Stimulated activated effector memory CD8-positive, alpha-beta T cell treated with anti-CD3 and anti-CD28 coated beads, Interleukin-12 subunit alpha, Interleukin-12 subunit beta, amount 100 ng/mL, for 72 hours (primary cell): Measurements from ENCODE around the gene TPP1.

Experiments
- ATAC-seq: fragments of 150-1000 bp; cut with Tn5 transposase; 2 replicates; pipeline ENCODE4 v1.10.0; 2021
- DNase-seq, 2 donors: peaks; one replicate each; pipeline ENCODE4 v3.0.0; 2021 to 2022; ENCODE audit warnings: low spot score in 2 of 2
- H3K27ac Mint-ChIP-seq: one replicate; pipeline ENCODE4 v1.8.0; 2022; ENCODE audit warnings: mild to moderate bottlenecking, mixed read lengths
- H3K36me3 Mint-ChIP-seq: one replicate; pipeline ENCODE4 v1.8.0; 2022; ENCODE audit warnings: mild to moderate bottlenecking, mixed read lengths
- H3K4me1 Mint-ChIP-seq: one replicate; pipeline ENCODE4 v1.8.0; 2022; ENCODE audit warnings: mixed read lengths
- H3K4me3 Mint-ChIP-seq: one replicate; pipeline ENCODE4 v1.8.0; 2022; ENCODE audit warnings: mild to moderate bottlenecking, mixed read lengths
- H3K9me3 Mint-ChIP-seq: one replicate; pipeline ENCODE4 v1.8.0; 2022; ENCODE audit warnings: mixed read lengths

The TPP1 gene

GRCh38 chr11:6636480-6636879 is 17.3 kb upstream of the TPP1 start:
- ATAC-seq (no peak), DNase-seq (no peak)
- H3K36me3 Mint-ChIP-seq: no peaks in the 10 kb centered on the region
- no peak overlapping the region for H3K4me3 Mint-ChIP-seq
- no peaks in the 10 kb centered on the region for H3K4me1 Mint-ChIP-seq
- H3K9me3 Mint-ChIP-seq: no peaks in the 10 kb centered on the region
- H3K27ac Mint-ChIP-seq: no peak overlapping the region

DNA sequence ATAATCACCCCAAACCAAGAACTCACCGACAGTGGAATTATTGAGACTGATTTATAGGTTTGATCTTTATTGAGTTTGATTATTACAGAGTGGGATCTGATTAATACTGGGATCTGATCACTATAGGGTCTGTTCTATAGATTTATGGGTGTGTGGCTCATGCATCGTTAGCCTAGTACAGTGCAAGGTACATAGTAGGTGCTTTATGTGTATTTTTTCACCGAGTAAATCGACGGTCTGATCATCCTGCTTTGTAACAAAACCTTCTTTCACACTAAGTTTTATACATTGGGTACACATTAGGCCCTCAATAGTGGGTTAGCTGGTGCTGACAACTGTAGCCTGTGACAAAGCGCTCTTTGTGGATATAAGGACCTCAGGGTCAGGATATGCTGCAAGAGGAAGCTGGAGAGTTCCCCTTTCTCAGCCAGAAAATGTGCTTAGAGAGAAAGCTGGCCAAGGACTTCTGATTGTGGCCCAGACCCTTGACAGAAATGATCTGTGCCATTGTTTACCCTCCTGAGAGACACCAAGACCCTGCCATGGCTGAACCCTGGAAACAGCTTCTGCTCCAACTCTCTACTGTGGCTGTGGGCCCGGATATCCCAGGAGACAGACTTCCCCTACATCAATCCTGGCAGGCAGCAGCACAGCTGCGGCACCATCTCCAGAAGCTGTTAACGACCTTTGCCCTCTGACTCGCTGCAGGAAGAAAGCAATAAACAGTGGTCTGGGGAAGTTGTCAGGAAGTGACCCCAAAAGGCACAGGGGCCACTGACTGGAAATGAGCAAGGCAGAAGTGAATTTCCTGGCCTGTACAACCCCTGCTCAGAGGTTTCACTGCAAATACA is 16.1 kb upstream of the TPP1 start:
- ATAC-seq: no peak
- no peak overlapping the region for H3K27ac Mint-ChIP-seq
- H3K4me1 Mint-ChIP-seq: no peaks in the 10 kb centered on the region
- DNase-seq: no peak
- H3K36me3 Mint-ChIP-seq: no peaks in the 10 kb centered on the region
- H3K9me3 Mint-ChIP-seq: no peaks in the 10 kb centered on the region
- no peak overlapping the region for H3K4me3 Mint-ChIP-seq

- H3K36me3 Mint-ChIP-seq: no peaks in the 10 kb centered on the region
- H3K4me3 Mint-ChIP-seq: no peak overlapping the region
- ATAC-seq (no peak), DNase-seq (no peak)
- no peaks in the 10 kb centered on the region for H3K9me3 Mint-ChIP-seq
- no peak overlapping the region for H3K27ac Mint-ChIP-seq
- H3K4me1 Mint-ChIP-seq: no peaks in the 10 kb centered on the region
Measured at GRCh38 chr11:6634534-6634933, 15.3 kb upstream of the TPP1 start.

GRCh38 chr11:6633422-6634408 is 14.5 kb upstream of the TPP1 start:
- no peak overlapping the region for H3K4me3 Mint-ChIP-seq
- no peaks in the 10 kb centered on the region for H3K36me3 Mint-ChIP-seq
- H3K4me1 Mint-ChIP-seq: no peaks in the 10 kb centered on the region
- H3K9me3 Mint-ChIP-seq: no peaks in the 10 kb centered on the region
- DNase-seq: no peak
- ATAC-seq: no peak
- peak overlapping the region; percentile 70 for H3K27ac Mint-ChIP-seq

DNA sequence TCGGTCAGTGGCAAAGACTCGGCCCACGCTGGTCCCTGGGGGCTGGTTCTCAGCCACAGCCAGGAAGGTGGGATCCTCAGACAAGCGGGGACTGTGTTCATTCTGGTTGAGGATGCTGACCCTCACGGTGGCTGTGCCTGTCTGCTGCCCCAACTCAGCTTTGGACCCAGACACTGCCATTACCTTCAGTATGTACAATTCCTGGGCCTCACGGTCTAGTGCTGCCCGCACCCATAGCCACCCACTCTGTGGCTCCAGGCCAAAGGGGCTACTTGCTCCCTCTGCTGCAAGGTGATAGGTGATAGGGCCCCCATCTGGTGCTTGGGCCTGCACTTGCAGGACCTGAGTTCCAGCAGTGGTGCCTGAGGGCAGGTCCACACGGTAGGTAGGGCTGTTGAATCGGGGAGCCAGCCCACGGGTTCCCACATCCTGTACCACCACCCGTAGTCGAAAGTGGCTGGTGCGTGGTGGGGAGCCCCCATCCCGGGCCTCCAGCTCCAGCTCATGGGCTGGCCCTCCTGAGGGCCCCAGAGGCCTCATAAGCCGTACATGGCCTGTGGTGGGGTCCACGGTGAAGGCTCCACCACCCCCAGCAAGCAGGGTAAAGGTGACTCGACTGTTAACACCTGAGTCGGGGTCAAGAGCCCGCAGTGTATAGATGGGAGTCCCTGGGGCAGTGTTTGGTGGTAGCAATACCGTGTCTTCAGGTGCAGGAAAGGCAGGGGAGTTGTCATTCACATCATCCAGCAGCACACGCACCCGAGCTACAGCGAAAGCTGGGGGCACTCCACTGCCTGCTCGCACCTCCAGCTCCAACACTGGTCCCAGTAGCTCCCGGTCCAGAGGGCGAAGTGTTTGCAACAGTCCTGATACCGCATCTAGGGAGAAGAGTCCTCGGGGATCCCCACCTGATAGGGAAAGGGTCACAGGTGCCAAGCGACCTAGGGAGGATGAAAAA is 13.2 kb upstream of the TPP1 start:
- Mint-ChIP-seq H3K36me3 (no peaks in the 10 kb centered on the region), H3K27ac (peak overlapping the region; percentile 70), H3K4me3 (no peak overlapping the region), H3K9me3 (no peaks in the 10 kb centered on the region), H3K4me1 (peaks cover 10% of the 10 kb centered on the region)
- ATAC-seq (peak; percentile 34), DNase-seq (no peak)

DNA sequence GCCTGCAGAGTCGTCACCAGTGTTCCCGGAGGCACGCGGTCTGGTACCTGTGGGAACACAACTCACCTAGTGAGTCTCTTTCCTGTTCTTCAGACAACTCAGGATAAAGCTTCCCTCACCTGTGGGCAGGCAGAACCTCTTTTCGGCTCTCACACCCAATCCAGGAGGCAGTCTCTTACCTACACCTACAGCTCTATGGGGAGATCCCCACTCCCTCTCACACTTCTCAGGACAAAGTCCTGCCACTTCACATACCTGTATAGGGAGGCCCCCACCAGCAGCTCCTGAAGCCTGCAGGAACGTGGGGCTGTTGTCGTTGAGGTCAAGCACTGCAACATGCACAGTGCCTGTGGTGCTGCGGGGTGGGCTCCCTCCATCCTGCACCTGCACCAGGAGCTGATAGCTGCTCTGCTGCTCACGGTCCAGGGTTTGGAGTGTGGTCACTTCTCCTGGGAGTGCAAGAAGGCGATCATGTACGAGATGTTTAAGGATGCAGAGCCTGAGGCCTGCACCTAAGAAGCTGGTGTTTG is 12.2 kb upstream of the TPP1 start:
- no peak for DNase-seq
- no peak overlapping the region for H3K4me3 Mint-ChIP-seq
- H3K36me3 Mint-ChIP-seq: no peaks in the 10 kb centered on the region
- no peak for ATAC-seq
- no peaks in the 10 kb centered on the region for H3K9me3 Mint-ChIP-seq
- peaks cover 19% of the 10 kb centered on the region for H3K4me1 Mint-ChIP-seq
- no peak overlapping the region for H3K27ac Mint-ChIP-seq

- no peak for DNase-seq
- no peak overlapping the region for H3K27ac Mint-ChIP-seq
Measured at GRCh38 chr11:6630632-6631291, 11.5 kb upstream of the TPP1 start.

GRCh38 chr11:6629892-6630631 is 10.8 kb upstream of the TPP1 start:
- Mint-ChIP-seq H3K36me3 (no peaks in the 10 kb centered on the region), H3K4me1 (peaks cover 23% of the 10 kb centered on the region), H3K27ac (no peak overlapping the region), H3K9me3 (no peaks in the 10 kb centered on the region), H3K4me3 (no peak overlapping the region)
- ATAC-seq (no peak), DNase-seq (no peak)

More at GRCh38 chr11:6630632-6631291, 11.5 kb upstream of the TPP1 start:
- Mint-ChIP-seq H3K36me3 (no peaks in the 10 kb centered on the region), H3K4me3 (no peak overlapping the region), H3K9me3 (no peaks in the 10 kb centered on the region), H3K4me1 (peaks cover 23% of the 10 kb centered on the region)
- ATAC-seq: no peak

DNA sequence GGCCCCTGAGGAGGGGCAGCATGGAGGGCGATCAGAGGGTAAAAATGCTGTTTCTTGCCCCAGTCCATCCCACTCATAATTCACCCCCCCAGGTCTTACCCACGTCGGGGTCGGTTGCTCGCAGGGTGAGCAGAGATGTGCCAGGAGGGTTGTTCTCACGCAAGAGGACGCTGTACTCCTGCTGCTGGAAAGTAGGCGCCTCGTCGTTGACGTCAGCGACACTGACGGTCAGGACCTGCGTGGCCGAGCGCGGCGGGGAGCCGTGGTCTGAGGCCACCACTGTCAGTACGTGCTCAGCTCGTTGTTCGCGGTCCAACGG is 10.3 kb upstream of the TPP1 start:
- H3K4me3 Mint-ChIP-seq: no peak overlapping the region
- ATAC-seq: no peak

DNA sequence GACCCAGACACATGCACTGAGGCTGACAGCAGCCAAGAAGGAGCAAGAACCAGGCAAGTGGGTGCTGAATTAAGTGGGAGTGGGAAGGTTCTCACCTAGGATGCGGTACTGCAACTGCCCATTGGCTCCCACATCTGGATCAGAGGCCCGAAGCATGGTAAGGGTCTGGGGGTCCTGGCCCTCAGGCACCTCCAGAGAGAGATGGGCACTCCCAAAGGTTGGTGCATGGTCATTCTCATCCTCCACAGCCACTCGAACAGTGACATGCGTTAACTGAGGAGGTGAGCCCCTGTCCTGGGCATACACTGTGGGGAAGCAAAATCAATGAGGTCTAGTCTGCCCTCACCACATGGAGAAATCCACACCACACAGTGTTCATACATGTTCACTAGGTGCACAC is 9.3 kb upstream of the TPP1 start:
- ATAC-seq (no peak), DNase-seq (no peak)
- Mint-ChIP-seq H3K4me3 (no peak overlapping the region), H3K4me1 (peaks cover 23% of the 10 kb centered on the region), H3K9me3 (no peaks in the 10 kb centered on the region), H3K36me3 (no peaks in the 10 kb centered on the region), H3K27ac (no peak overlapping the region)

More for the DNA sequence above, 10.3 kb upstream of the TPP1 start:
- Mint-ChIP-seq H3K27ac (no peak overlapping the region), H3K9me3 (no peaks in the 10 kb centered on the region), H3K36me3 (no peaks in the 10 kb centered on the region), H3K4me1 (peaks cover 23% of the 10 kb centered on the region)
- DNase-seq: no peak

DNA sequence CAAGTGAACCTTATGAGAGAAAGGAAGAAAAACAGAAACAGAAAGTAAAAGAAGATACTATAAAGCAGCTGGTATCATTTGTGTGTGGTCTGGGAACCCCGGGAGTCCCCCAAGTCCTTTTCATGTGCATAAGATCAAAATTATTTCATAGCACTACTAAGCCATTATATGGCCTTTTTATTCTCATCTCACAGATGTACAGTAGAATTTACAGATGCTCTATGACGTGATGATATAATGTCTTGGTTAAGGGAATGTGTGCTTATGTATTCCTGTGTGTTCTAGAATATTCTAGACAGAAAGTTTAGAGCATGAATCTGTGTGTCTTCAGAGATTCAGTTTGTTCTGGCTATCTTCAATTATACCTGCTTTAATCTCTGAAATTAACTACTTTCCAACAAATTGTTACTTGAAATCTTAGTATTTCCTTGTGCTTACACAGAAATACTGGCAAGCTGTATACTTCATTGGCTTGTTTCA is 8.6 kb upstream of the TPP1 start:
- peaks cover 23% of the 10 kb centered on the region for H3K4me1 Mint-ChIP-seq
- peak overlapping the region; percentile 1 for H3K27ac Mint-ChIP-seq

GRCh38 chr11:6626971-6627761 is 7.9 kb upstream of the TPP1 start:
- ATAC-seq (no peak), DNase-seq (no peak)
- Mint-ChIP-seq H3K27ac (peak overlapping the region; percentile 1), H3K36me3 (no peaks in the 10 kb centered on the region), H3K4me3 (peak overlapping the region; percentile 16), H3K4me1 (peaks cover 23% of the 10 kb centered on the region), H3K9me3 (no peaks in the 10 kb centered on the region)

More for the DNA sequence above, 8.6 kb upstream of the TPP1 start:
- peak; percentile 42 for ATAC-seq
- no peaks in the 10 kb centered on the region for H3K9me3 Mint-ChIP-seq
- H3K36me3 Mint-ChIP-seq: no peaks in the 10 kb centered on the region
- DNase-seq: no peak
- peak overlapping the region; percentile 16 for H3K4me3 Mint-ChIP-seq

DNA sequence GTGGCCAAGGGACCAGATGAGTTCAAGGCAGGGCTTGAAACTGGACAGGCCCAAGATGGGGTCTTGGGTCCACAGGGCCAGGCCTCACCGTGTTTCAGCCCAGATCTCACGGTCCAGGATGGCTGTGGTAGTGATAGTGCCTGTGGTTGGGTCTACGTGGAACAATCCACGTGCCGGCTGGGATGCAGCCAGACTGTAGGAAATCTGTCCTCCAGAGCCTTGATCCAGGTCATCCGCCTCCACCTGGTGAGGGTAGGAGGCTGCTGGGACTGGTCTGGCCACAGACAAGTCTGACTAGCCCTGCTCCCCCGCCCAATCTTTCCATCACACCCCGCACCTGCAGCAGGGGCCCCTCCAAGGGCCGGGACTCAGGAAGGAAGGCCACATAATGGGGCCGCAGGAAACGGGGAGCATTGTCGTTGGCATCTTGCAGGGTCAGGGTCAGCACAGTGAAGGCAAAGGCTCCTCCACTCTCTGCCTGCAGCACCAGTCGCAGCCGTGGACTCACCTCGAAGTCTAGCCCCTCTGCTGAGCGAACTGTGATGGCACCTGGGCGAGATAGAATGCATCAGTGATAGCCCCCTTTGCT is 6.7 kb upstream of the TPP1 start:
- Mint-ChIP-seq H3K4me3 (no peak overlapping the region), H3K9me3 (no peaks in the 10 kb centered on the region), H3K36me3 (no peaks in the 10 kb centered on the region), H3K27ac (no peak overlapping the region), H3K4me1 (peaks cover 23% of the 10 kb centered on the region)
- ATAC-seq (no peak), DNase-seq (no peak)
